Measurements from ENCODE around the gene PTPA.
"Not testable (repeated sequence)": the region's sequence is repeated elsewhere in the genome, so short reads cannot be mapped to it uniquely, and the experiment has no call there.

DNA sequence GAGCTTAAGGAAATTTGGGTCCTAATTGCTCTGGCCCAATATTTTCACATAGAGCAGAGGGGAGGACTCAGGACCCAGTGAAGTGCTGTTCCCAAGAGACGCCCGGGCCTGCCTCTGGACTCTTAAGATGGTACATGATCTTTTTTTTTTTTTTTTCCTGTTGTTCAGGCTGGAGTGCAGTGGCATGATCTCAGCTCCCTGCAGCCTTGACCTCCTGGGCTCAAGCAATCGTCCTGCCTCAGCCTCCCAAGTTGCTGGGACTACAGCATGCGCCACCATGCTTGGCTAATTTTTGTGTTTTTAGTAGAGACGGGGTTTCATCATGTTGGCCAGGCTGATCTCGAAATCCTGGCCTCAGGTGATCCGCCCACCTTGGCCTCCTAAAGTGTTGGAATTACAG lies 19.1 kb downstream of the PTPA start:
- not testable (repeated sequence) for TF ChIP-seq HIVEP1 (CRISPR knock-in tag; IDR thresholded peaks at IDR 0.05); ZKSCAN1 (IDR thresholded peaks at IDR 0.05; ENCODE audit: low read depth, low read length); SIN3A (IDR thresholded peaks at IDR 0.05; ENCODE audit: borderline replicate concordance in 2 of 2, control insufficient read depth in 1 of 2, low read depth in 2 of 2, low read length in 2 of 2); RAD21 (CRISPR knock-in tag; conservative IDR thresholded peaks at IDR 0.05 in 1 of 2, IDR thresholded peaks at IDR 0.05 in 1 of 2); RCOR1 (IDR thresholded peaks at IDR 0.05; ENCODE audit: borderline replicate concordance in 1 of 2, low read depth in 2 of 2, low read length in 2 of 2); TCF7L2 (IDR thresholded peaks at IDR 0.05; ENCODE audit: low read depth, low read length)
- TF ChIP-seq, protein P1, sequence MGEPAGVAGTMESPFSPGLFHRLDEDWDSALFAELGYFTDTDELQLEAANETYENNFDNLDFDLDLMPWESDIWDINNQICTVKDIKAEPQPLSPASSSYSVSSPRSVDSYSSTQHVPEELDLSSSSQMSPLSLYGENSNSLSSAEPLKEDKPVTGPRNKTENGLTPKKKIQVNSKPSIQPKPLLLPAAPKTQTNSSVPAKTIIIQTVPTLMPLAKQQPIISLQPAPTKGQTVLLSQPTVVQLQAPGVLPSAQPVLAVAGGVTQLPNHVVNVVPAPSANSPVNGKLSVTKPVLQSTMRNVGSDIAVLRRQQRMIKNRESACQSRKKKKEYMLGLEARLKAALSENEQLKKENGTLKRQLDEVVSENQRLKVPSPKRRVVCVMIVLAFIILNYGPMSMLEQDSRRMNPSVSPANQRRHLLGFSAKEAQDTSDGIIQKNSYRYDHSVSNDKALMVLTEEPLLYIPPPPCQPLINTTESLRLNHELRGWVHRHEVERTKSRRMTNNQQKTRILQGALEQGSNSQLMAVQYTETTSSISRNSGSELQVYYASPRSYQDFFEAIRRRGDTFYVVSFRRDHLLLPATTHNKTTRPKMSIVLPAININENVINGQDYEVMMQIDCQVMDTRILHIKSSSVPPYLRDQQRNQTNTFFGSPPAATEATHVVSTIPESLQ (CRISPR knock-in tag; IDR thresholded peaks at IDR 0.05), result not testable (repeated sequence)
